ENCODE data around the gene MAP7. TPM values are rescaled to one million over a fixed set of nuclear protein-coding genes. Genes with fewer than 3 reads are reported as not detected.

MAP7 gene
- total RNA-seq, 1 donor from 2014 or later: 0.35 TPM

- ATAC-seq (ENCODE audit: low read depth) (no peak), DNase-seq (no peak)
- intact Hi-C loops (cut with micrococcal nuclease): no loop called here
- Mint-ChIP-seq H3K4me1 (no peaks in the 10 kb centered on the region), H3K9me3 (no peaks in the 10 kb centered on the region), H3K27me3 (peaks cover 2% of the 10 kb centered on the region), H3K27ac (no peak overlapping the region), H3K4me3 (no peak overlapping the region), H3K36me3 (ENCODE audit: low read depth) (no peaks in the 10 kb centered on the region)
- TF ChIP-seq CTCF (IDR thresholded peaks at IDR 0.05): no peak
- ChIA-PET CTCF (no interaction called here), POLR2A (interaction anchor here (0.8 kb wide), 1 partner anchor 45 kb away, joined by 3 read pairs; the partner anchor contains the start of gene BCLAF1)
Measured at GRCh38 chr6:136334853-136335252, 215.4 kb downstream of the MAP7 start.

GRCh38 chr6:136334465-136334846, 215.8 kb downstream of the MAP7 start:
- ChIA-PET CTCF (no interaction called here), POLR2A (no interaction called here)
- Mint-ChIP-seq H3K4me1 (no peaks in the 10 kb centered on the region), H3K9me3 (no peaks in the 10 kb centered on the region), H3K4me3 (no peak overlapping the region), H3K36me3 (ENCODE audit: low read depth) (no peaks in the 10 kb centered on the region), H3K27me3 (no peaks in the 10 kb centered on the region), H3K27ac (no peak overlapping the region)
- intact Hi-C loops (cut with micrococcal nuclease): no loop called here
- DNase-seq (no peak), ATAC-seq (ENCODE audit: low read depth) (no peak)
- no peak for TF ChIP-seq CTCF (IDR thresholded peaks at IDR 0.05)

- intact Hi-C loops (cut with micrococcal nuclease): no loop called here
Measured at GRCh38 chr6:136333824-136334464, 216.3 kb downstream of the MAP7 start.

GRCh38 chr6:136331461-136331860, 218.8 kb downstream of the MAP7 start:
- TF ChIP-seq CTCF (IDR thresholded peaks at IDR 0.05): no peak
- DNase-seq: no peak
- POLR2A ChIA-PET: no interaction called here
- Mint-ChIP-seq H3K27me3 (no peaks in the 10 kb centered on the region), H3K9me3 (no peaks in the 10 kb centered on the region), H3K4me3 (no peak overlapping the region), H3K4me1 (no peaks in the 10 kb centered on the region), H3K36me3 (ENCODE audit: low read depth) (no peaks in the 10 kb centered on the region), H3K27ac (no peak overlapping the region)
- CTCF ChIA-PET: no interaction called here
- intact Hi-C loops (cut with micrococcal nuclease): no loop called here
- no peak for ATAC-seq (ENCODE audit: low read depth)

More at GRCh38 chr6:136333824-136334464, 216.3 kb downstream of the MAP7 start:
- no peak for DNase-seq
- no peak for ATAC-seq (ENCODE audit: low read depth)
- no peak for TF ChIP-seq CTCF (IDR thresholded peaks at IDR 0.05)
- no peaks in the 10 kb centered on the region for H3K4me1 Mint-ChIP-seq
- H3K27ac Mint-ChIP-seq: no peak overlapping the region
- CTCF ChIA-PET: interaction anchor here (0.6 kb wide), 1 partner anchor 218 kb away, joined by 4 read pairs; no protein-coding TSS in a partner anchor
- H3K27me3 Mint-ChIP-seq: no peaks in the 10 kb centered on the region
- no peaks in the 10 kb centered on the region for H3K9me3 Mint-ChIP-seq
- H3K36me3 Mint-ChIP-seq (ENCODE audit: low read depth): no peaks in the 10 kb centered on the region
- POLR2A ChIA-PET: no interaction called here
- H3K4me3 Mint-ChIP-seq: no peak overlapping the region

GRCh38 chr6:136330634-136331033, 219.6 kb downstream of the MAP7 start:
- H3K27me3 Mint-ChIP-seq: no peaks in the 10 kb centered on the region
- H3K4me3 Mint-ChIP-seq: no peak overlapping the region
- ATAC-seq (ENCODE audit: low read depth) (no peak), DNase-seq (no peak)
- intact Hi-C loops (cut with micrococcal nuclease): no loop called here
- H3K36me3 Mint-ChIP-seq (ENCODE audit: low read depth): no peaks in the 10 kb centered on the region
- H3K27ac Mint-ChIP-seq: no peak overlapping the region
- CTCF ChIA-PET: no interaction called here
- no peak for TF ChIP-seq CTCF (IDR thresholded peaks at IDR 0.05)
- no peaks in the 10 kb centered on the region for H3K4me1 Mint-ChIP-seq
- POLR2A ChIA-PET: no interaction called here
- H3K9me3 Mint-ChIP-seq: no peaks in the 10 kb centered on the region

All from activated B cell treated with CpG ODN at 0.5 μM for 24 hours (primary cell).